T-helper 2 cell treated with Interferon-gamma antibody and Interleukin-4, amounts not matched to agents 100 ng/mL and 5 ng/mL, for 36 hours (primary cell): ENCODE results near the gene BACH2. TPM values are rescaled to one million over a fixed set of nuclear protein-coding genes. Genes with fewer than 3 reads are reported as not detected.
"Not testable (repeated sequence)": the region's sequence is repeated elsewhere in the genome, so short reads cannot be mapped to it uniquely, and the experiment has no call there.

Experiments
- intact Hi-C: fragments of 100-400 bp; cut with micrococcal nuclease; formaldehyde crosslinking; loops from one replicate; pipeline ENCODE4 v1.15.1; 2023
- total RNA-seq: library from RNA; stranded (reverse); gene quantifications from 2 replicates; pipeline ENCODE4 v1.2.3, GENCODE V29; 2022

The BACH2 gene
- total RNA-seq, 1 donor from 2014 or later = 35.2 TPM

- intact Hi-C loops = not testable (repeated sequence)
Measured at GRCh38 chr6:90166155-90166924, 130.3 kb downstream of the BACH2 start.

- intact Hi-C loops = no loop called here
Measured at GRCh38 chr6:90162648-90163387, 133.8 kb downstream of the BACH2 start.

- intact Hi-C loops = no loop called here
Measured at GRCh38 chr6:90160013-90160412, 136.6 kb downstream of the BACH2 start.

GRCh38 chr6:90159452-90159851 is 137.2 kb downstream of the BACH2 start:
- intact Hi-C loops = no loop called here

- intact Hi-C loops = no loop called here
Measured at GRCh38 chr6:90158936-90159335, 137.7 kb downstream of the BACH2 start.

GRCh38 chr6:90157441-90157840 is 139.2 kb downstream of the BACH2 start:
- intact Hi-C loops = no loop called here

- intact Hi-C loops = no loop called here
Measured at GRCh38 chr6:90156861-90157260, 139.8 kb downstream of the BACH2 start.

GRCh38 chr6:90154755-90155470 is 141.7 kb downstream of the BACH2 start:
- intact Hi-C loops = no loop called here

GRCh38 chr6:90151576-90152422 is 144.8 kb downstream of the BACH2 start:
- intact Hi-C loops = no loop called here

GRCh38 chr6:90149280-90149679 is 147.4 kb downstream of the BACH2 start:
- intact Hi-C loops = no loop called here

- intact Hi-C loops = no loop called here
Measured at GRCh38 chr6:90148867-90149266, 147.8 kb downstream of the BACH2 start.

- intact Hi-C loops = no loop called here
Measured at GRCh38 chr6:90146921-90147649, 149.6 kb downstream of the BACH2 start.

GRCh38 chr6:90146024-90146423 is 150.6 kb downstream of the BACH2 start:
- intact Hi-C loops = no loop called here

GRCh38 chr6:90144928-90145555 is 151.6 kb downstream of the BACH2 start:
- intact Hi-C loops = no loop called here

- intact Hi-C loops = no loop called here
Measured at GRCh38 chr6:90144396-90144795, 152.2 kb downstream of the BACH2 start.

- intact Hi-C loops = no loop called here
Measured at GRCh38 chr6:90140683-90141082, 156.0 kb downstream of the BACH2 start.

- intact Hi-C loops = no loop called here
Measured at GRCh38 chr6:90139272-90139817, 157.3 kb downstream of the BACH2 start.

- intact Hi-C loops = no loop called here
Measured at GRCh38 chr6:90136837-90137568, 159.6 kb downstream of the BACH2 start.

GRCh38 chr6:90136176-90136575 is 160.5 kb downstream of the BACH2 start:
- intact Hi-C loops = no loop called here
